Fibroblast of skin of abdomen (primary cell): ENCODE data around the gene SRI.
"Not testable (repeated sequence)": the region's sequence is repeated elsewhere in the genome, so short reads cannot be mapped to it uniquely, and the experiment has no call there.

Experiments used
- DNase-seq: peaks from one replicate; pipeline ENCODE4 v3.0.0-alpha.2; 2013

The SRI gene

DNA sequence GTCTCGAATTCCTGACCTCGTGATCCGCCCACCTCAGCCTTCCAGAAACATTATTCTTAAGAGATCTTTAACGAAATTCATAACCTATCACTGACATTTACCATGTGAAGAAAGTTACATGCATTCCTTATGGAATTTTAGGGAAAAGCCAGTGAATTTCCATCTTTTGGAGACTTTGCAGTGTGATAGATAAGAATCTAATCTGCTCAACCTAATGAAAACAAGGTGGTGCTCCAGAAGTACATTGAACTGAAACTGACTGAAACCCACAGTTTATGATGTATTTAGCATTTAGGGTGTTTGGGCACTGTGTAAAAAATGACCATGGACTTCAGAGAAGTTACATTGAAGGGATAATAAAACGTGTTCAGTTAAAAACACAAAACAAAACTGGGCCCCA, 43.6 kb downstream of the SRI start:
- DNase-seq = no peak

DNA sequence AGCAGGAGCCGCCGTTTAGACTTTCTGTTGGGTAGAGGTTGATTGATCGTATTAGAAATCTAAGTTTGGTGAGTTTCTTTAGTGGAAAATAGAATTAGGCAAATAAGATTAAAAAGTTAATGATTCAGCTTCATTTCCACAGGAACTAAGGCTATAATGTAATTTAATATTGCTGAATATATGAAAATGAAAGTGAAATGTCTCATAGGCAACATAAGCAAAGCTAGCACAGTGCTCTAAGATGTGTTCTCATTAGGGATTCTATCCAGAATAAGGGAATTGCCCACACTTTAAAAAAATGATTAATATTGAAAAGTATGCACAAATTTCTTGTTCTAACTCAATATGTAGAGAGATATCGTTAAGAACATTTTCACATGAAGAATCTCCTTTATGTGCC, 47.0 kb downstream of the SRI start:
- no peak for DNase-seq

GRCh38 chr7:88169717-88170320, 50.0 kb downstream of the SRI start:
- DNase-seq = no peak

- DNase-seq = no peak
Measured at GRCh38 chr7:88167721-88168120, 52.1 kb downstream of the SRI start.

DNA sequence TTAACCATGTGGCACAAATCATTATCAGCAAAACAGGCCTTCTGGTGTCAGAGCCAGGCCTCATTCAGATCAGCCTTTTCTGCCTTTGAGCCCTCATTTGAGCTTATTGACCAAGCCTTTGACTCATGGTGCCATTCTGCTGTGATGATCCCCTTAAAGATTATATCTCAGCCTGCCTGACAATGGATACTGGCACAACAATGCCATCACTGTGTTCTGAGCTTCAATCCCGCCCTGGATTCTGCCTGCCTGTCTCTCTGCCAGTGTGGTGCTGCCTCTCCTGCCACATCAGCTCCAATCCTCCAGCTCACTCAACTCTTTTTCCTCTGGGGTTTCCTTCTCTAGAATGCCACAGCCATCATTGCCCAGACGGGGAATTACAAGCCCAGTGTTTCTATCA, 52.6 kb downstream of the SRI start:
- no peak for DNase-seq

DNA sequence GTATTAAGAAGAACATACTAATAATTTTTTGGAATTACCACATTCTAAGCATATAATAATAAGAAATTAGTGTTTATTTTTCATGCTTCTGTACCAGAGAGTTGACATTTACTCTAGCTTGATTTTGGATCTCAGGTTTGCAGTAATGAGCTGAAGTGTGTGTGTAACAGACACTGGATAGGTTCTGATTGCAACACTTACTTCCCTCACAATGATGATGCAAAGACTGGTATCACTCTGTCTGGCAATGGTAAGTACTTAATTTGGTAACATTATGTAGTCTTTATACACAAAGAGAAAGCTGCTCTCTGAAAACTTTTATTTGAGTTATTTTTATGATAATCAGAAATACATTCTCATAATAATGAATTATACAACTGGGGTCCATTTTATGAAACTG, 54.1 kb downstream of the SRI start:
- no peak for DNase-seq

DNA sequence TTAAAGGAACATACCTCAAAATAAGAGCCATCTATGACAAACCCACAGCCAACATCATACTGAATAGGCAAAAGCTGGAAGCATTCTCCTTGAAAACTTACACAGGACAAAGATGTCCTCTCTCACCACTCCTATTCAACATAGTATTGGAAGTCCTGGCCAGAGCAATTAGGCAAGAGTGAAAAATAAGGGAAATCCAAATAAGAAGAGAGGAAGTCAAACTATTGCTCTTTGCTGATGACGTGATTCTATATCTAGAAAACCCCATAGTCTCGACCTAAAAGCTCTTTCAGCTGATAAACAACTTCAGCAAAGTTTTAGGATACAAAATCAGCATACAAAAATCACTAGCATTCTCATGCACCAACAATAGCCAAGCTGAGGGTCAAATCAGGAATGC, 60.1 kb downstream of the SRI start:
- not testable (repeated sequence) for DNase-seq

DNA sequence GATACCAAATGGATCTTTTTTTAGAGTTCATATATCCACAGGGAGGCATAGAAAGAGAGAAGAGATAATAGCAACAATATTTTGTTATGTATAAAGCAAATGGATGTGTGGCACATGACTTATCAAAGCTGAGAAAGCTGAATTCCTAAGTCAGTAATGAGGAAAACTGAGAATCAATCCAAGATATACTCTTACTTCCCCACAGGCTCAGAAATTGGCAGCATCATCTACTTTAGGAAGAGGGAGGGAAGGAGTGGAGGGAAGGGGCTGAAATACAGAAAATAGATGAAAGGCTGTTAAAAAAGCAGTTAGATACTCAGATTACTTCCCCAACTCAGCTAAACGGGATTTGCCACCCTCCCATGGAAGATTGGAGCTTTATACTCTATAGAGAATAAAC, 63.5 kb downstream of the SRI start:
- DNase-seq = no peak

DNA sequence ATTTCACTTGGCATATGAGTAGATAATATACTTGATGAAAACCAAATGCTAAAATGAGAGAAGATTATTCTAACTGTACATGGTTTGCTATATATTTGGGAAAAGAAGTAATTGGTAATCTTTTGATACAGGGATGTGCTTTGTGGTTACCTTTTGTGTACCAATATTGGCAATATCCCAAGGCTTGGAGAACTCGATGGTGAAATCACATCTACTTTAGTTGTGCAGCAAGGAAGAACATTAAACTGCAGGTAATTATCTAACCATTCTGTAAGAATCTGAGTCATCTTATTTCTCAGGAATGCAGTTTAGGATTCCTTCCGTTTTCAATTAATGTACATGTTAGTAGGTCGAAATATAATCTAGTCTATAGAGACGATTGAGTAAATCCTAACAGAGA, 64.1 kb downstream of the SRI start:
- no peak for DNase-seq
